ENCODE results near the gene NUP98.
A peak's percentile ranks its signal among the peaks of the same experiment; 100 is the strongest.

The NUP98 gene

GRCh38 chr11:3797329-3798090 is at the start of gene NUP98:
Gene NUP98 (minus strand): TSS chr11:3797554. CDS start chr11:3782117, 15,437 bp downstream.
- DNase-seq (ENCODE audit: low spot score) = peak; percentile 100

- no peak for DNase-seq (ENCODE audit: low spot score)
These were observed 48.3 kb upstream of the NUP98 start for GRCh38 chr11:3845670-3846069.

GRCh38 chr11:3845246-3845645 is 47.9 kb upstream of the NUP98 start:
- DNase-seq (ENCODE audit: low spot score) = no peak

GRCh38 chr11:3843326-3843725 is 46.0 kb upstream of the NUP98 start:
- DNase-seq (ENCODE audit: low spot score) = no peak

- DNase-seq (ENCODE audit: low spot score) = peak; percentile 88
These were observed 44.3 kb upstream of the NUP98 start for GRCh38 chr11:3841426-3842350.

GRCh38 chr11:3840870-3841425 is 43.6 kb upstream of the NUP98 start, which contains the start of gene RHOG:
Gene RHOG (minus strand): TSS chr11:3840959. CDS start chr11:3828138, 12,821 bp downstream.
- peak; percentile 92 for DNase-seq (ENCODE audit: low spot score)

GRCh38 chr11:3840004-3840869 is 42.9 kb upstream of the NUP98 start:
- DNase-seq (ENCODE audit: low spot score) = no peak

GRCh38 chr11:3838504-3838903 is 41.1 kb upstream of the NUP98 start:
- no peak for DNase-seq (ENCODE audit: low spot score)

GRCh38 chr11:3837793-3838192 is 40.4 kb upstream of the NUP98 start:
- DNase-seq (ENCODE audit: low spot score) = no peak

GRCh38 chr11:3836903-3837302 is 39.5 kb upstream of the NUP98 start:
- no peak for DNase-seq (ENCODE audit: low spot score)

- no peak for DNase-seq (ENCODE audit: low spot score)
These were observed 38.4 kb upstream of the NUP98 start for GRCh38 chr11:3835751-3836150.

GRCh38 chr11:3834664-3835461 is 37.5 kb upstream of the NUP98 start:
- no peak for DNase-seq (ENCODE audit: low spot score)

- no peak for DNase-seq (ENCODE audit: low spot score)
These were observed 37.0 kb upstream of the NUP98 start for GRCh38 chr11:3834349-3834663.

- no peak for DNase-seq (ENCODE audit: low spot score)
These were observed 36.1 kb upstream of the NUP98 start for GRCh38 chr11:3833449-3833848.

- no peak for DNase-seq (ENCODE audit: low spot score)
These were observed 35.5 kb upstream of the NUP98 start for GRCh38 chr11:3832816-3833215.

- no peak for DNase-seq (ENCODE audit: low spot score)
These were observed 34.3 kb upstream of the NUP98 start for GRCh38 chr11:3831378-3832239.

GRCh38 chr11:3830730-3831129 is 33.4 kb upstream of the NUP98 start:
- DNase-seq (ENCODE audit: low spot score) = no peak

GRCh38 chr11:3830088-3830487 is 32.7 kb upstream of the NUP98 start:
- DNase-seq (ENCODE audit: low spot score) = no peak

- no peak for DNase-seq (ENCODE audit: low spot score)
These were observed 30.3 kb upstream of the NUP98 start for GRCh38 chr11:3827434-3828186.
